LNCaP clone FGC (cell line): ENCODE results near the gene HOXD11.

ENCODE experiments used
- DNase-seq: peaks from one replicate; pipeline ENCODE4 v3.0.0-alpha.2; 2011; ENCODE audit warnings: low read depth
- H3K4me3 ChIP-seq: 2 replicates; pipeline ENCODE4 v1.5.1; 2011; ENCODE audit warnings: mild to moderate bottlenecking, low read depth, low read length, control low read depth
- TF ChIP-seq, protein P1 (sequence below): IDR thresholded peaks from 2 replicates; pipeline ENCODE4 v1.5.1; 2012; ENCODE audit warnings: mild to moderate bottlenecking; ENCODE audit not compliant: control insufficient read depth, insufficient read depth; ENCODE audit errors: extremely low read depth

The HOXD11 gene

DNA sequence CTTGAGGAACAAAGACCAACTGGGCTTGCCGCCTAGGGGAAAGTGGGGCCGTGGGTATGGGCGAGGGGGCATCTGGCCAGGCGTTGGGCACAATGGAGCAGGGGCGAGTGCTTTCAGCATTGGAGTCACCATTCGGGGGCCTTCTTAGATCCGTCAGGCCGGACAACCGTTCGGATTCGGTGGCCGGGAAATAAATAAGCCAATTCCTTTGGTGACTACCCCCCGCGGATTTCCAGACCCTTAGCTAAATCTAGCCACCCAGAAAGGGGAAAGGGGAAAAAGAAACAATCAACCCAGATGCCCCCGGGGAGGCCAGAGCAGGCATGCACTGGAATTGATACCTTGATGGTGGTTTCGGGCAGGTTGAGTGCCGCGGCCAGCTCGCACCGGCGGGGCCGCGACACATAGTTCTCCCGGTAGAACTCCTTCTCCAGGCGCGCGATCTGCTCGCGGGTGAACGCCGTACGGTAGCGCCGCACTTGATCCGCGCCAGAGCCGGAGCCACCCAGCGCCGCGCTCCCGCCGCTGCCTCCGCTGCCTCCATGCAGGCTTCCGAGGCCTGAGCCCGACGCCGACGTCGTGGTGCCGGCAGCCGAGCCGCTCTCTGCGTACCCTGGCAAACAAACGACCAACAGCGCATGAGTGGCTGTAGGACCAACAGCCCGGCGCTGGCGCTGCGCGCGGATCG, 25.1 kb upstream of the HOXD11 start:
- TF ChIP-seq, protein P1, sequence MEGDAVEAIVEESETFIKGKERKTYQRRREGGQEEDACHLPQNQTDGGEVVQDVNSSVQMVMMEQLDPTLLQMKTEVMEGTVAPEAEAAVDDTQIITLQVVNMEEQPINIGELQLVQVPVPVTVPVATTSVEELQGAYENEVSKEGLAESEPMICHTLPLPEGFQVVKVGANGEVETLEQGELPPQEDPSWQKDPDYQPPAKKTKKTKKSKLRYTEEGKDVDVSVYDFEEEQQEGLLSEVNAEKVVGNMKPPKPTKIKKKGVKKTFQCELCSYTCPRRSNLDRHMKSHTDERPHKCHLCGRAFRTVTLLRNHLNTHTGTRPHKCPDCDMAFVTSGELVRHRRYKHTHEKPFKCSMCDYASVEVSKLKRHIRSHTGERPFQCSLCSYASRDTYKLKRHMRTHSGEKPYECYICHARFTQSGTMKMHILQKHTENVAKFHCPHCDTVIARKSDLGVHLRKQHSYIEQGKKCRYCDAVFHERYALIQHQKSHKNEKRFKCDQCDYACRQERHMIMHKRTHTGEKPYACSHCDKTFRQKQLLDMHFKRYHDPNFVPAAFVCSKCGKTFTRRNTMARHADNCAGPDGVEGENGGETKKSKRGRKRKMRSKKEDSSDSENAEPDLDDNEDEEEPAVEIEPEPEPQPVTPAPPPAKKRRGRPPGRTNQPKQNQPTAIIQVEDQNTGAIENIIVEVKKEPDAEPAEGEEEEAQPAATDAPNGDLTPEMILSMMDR, result no peak

DNA sequence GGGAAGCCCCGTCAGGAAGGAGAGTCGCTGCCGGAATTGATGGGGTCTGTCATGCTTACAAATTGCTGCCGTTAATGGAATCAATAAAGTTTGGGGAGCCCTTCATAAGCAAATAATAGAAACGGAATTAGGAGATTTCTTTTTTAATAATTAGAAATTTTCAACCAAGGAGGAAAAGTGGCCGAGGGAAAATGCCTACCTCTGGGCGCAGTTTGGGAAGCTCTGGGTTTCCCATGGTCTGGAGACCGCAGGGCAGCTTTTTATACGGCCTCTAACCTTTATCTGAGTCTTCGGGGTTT, 24.6 kb upstream of the HOXD11 start:
- TF ChIP-seq, protein P1, result no peak
- no peak for DNase-seq
- no peak overlapping the region for H3K4me3 ChIP-seq

More for the DNA sequence above, 25.1 kb upstream of the HOXD11 start:
- H3K4me3 ChIP-seq, result no peak overlapping the region
- no peak for DNase-seq

DNA sequence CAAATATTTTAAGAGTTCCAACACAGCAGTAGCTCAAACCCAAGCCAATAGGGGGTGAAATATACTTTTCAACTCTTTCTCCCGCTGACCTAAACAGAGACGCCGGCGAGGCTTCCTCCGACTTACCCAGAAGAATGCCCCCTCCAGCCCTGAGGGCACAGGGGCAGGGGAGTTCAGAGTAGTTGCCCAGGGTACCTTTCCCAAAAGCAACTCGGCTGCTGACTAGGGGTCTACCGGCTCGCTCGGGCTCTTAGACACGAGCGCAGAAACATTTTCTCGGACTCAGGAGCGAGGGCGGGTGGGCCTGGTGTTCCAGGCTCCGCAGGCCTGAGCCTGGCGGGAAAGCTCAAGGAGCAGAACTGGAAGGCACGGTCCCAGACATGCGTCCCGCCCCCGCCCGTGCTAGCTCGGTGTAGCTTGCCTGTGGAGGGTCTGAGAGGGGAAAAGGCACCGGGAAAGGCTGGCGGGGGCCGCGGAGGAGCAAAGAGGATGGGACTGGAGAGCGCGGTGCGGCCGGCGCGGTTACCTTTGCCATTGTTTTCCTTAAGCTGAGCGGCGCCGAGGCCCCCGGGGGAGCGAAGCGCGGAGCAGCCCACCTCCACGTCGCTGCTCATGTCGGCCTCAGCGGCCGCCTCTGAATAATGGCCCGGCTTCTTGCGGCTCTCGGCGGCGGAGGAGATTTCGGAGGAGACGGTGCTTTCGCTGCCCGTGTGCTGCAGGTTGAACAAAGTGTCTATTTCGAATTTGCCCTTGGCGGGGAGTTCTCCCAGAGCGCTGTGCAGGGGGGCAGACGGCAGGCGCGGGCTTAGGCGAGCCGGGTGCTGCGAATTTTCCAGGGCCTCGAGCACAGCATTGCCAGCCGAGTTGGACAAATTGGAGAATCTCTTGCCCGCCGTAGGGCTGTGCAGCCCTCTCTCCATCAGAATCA, 24.0 kb upstream of the HOXD11 start:
- TF ChIP-seq, protein P1, result no peak
- no peak overlapping the region for H3K4me3 ChIP-seq
- DNase-seq, result no peak

DNA sequence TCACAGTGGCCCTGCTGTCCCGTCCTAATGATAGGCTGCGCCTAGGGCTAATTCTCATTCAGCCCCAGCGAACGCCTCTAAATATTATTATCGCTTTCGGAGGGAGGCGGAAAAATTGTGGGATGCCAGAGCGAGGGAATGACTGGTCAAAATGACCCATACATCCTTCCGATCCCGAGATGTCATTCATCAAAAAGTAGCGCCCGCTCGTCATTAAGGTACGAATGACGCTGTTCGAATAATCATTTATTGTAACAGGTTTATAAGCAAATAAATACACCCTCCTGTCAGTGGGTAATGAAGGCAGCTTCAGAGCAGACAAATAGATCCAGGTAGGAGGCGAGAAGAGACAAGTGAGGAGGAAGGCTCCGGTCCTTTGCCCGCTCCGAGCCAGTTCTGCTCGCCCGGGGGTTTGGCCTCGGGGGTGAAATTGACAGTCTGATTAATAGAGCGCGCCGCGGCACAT, 23.3 kb upstream of the HOXD11 start, which contains the start of gene EVX2:
Gene EVX2 (minus strand): TSS at position 167 of the 466 bp plus-strand sequence. CDS start 186 bp downstream, outside the sequence.
- TF ChIP-seq, protein P1, result no peak
- no peak for DNase-seq
- no peak within 1 kb of the TSS for H3K4me3 ChIP-seq

DNA sequence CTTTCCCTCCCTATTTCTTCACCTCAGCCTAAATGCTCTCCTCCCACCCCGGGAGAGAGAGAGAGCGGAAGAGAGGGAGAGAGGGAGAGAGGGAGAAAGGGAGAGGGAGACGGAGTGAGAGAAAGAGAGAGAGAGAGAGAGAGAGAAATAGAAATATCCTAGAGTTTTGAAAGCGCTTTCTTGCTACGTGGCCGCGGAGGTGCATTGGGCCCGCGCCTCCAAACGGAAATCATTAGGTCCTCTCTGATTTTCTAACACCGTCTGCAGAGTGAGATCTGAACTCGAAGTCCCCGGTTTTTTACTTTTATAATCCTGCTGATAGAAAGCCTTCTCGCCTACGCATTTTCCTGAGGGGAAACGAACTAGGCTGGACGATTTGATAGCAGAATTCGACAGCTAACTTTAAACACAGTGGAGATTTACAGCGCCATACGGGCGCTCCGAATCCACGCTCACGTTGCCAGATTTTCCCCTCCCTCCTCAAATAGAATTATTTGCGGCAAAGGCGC, 22.4 kb upstream of the HOXD11 start:
- no peak overlapping the region for H3K4me3 ChIP-seq
- TF ChIP-seq, protein P1, result no peak
- DNase-seq, result no peak

DNA sequence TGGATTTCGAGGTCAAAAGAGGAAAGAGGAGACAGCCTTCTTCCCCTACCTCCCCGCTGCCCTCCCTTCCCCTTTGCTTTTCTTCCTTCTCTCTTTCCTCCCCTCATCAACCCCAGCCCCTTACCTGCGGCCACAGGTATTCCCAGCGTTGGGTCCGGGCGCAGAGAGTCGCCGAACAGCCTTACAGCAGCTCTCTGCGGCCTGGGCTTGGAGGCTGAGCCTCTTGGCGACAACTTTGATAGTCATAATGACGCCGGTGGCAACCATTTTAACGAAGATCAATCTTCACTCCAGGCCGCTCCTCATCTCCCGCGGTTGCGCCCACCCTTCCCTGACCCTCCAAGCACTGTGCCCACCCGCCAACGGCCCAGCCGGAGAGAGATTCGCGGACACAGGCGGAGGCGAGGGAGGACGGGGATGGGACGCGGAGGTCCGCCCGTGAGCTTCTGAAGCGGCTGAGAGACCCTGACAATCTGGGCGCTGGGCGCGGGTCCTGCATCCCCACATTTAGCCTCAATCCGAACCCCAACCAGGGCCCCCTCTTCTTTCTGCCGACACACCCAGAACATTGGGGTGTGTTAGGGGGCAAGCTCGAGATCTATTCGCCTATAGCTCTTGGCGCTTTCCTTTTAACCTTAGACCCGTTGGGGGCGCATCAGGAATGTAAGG, 21.8 kb upstream of the HOXD11 start:
- DNase-seq, result no peak
- TF ChIP-seq, protein P1, result no peak

More for the DNA sequence above, 21.8 kb upstream of the HOXD11 start:
- H3K4me3 ChIP-seq, result no peak overlapping the region
